GM12892 (cell line): Measurements from ENCODE around the gene RPS24.

Experiments
- POLR2A ChIP-seq: IDR thresholded peaks from 2 replicates; pipeline ENCODE4 v1.6.1; 2011; ENCODE audit warnings: low read depth, low read length, control low read depth
- TAF1 ChIP-seq: IDR thresholded peaks from 2 replicates; pipeline ENCODE4 v1.6.1; 2011; ENCODE audit warnings: low read depth, mild to moderate bottlenecking, control low read depth, low read length, borderline replicate concordance

DNA sequence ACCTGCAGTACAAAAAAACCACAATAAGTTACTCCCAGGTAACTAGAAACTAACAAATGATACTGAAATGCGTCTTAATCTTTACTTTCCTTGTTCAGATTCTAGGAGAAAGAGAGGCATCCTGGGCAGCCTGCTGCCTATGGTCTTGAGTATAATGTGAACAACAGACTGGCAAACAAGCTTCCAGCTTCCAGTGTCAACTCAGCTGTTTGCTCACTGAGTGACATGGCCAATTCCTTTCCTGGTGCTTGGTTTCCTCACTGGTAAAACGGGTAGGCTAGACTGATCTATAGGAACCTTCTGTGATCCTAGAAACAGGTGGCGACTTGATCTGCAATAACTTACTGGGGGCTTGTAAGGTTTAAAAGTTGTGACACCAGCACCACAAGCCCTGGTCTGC, 14.4 kb upstream of the RPS24 start:
- no peak for TF ChIP-seq TAF1
- TF ChIP-seq POLR2A = no peak
